NCI-H187 treated with DMSO at 0.1 percent for 48 hours (cell line): Measurements from ENCODE around the gene ATP2B2.

Source experiments
- DNase-seq: peaks from one replicate; lab custom pipeline; 2025; lab: John Stamatoyannopoulos, UW

Gene ATP2B2

DNA sequence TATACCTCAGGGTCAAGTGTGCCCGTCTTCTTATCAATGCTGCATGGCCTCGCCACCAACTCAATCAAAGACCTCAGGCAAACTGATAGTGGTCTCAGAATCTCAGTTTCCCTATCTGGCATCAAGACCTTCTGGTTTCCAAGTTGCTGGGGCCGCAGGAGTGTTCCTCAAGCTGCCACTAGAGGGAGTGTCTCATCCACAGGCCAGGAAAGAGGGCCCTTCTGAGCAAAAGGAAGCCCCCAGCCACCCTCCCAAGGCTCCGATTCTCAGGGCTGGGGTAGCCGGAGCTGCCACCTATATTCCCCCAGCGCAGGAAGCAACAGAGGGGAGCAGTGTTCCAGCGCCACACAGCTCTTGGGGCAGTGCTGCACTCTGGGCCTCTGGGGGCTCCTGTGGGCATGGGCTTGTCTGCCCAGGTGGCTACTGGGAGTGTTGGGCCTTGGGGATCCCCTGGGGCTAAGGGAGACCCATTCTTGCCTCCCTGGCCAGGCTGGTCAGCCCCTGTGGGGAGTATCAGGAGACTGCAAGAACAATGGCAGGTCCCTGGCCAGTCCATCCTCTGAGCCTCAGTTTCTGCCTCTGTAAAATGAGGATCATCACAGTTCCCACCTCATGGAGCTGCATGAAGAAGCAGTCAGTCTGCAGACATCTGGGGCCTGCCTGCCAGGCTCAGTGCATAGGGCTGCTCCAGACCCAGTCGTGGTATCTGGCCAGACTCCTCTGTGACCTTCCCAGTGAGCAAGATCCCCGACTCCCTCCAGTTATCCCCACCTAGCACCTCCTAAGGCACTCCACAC is 161.0 kb downstream of the ATP2B2 start:
- no peak for DNase-seq

DNA sequence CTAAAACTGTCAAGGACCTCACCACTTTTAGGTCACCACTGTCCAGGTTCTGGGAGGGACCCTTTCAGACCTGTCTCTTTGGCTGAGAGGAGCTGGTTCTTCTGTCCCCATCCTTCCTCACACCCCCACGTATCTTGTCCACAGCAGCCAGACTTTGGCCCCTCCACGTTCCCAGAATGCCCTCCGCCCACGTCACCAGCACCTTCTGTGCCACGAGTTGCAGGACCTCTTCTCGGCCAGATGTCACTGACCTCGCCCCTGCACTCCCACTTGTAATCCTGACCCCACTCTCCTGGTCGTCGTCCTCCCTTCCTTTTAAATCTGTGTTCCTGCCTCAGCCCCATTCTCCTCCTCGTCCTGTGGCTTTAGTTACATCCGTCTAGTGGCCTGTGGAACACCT is 161.9 kb downstream of the ATP2B2 start:
- no peak for DNase-seq

DNA sequence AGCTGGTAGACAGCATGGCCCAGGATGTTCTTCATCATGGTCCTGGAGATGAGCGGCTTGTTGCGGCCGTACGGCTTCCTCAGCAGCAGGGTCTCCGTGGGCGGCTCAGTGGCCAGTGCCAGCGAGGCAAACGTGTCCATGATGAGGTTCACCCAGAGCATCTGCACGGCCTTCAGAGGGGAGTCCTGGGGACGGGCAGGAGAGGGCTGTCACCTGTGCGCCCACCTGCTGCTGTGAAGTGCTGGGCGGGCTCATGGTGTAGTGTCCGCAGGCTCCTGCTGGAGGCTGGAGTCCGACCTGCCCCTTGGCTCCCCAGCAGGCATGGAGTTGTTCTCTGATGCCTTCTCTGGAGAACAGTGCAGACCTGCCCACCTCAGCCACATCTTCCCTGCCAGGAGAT is 162.6 kb downstream of the ATP2B2 start:
- no peak for DNase-seq

DNA sequence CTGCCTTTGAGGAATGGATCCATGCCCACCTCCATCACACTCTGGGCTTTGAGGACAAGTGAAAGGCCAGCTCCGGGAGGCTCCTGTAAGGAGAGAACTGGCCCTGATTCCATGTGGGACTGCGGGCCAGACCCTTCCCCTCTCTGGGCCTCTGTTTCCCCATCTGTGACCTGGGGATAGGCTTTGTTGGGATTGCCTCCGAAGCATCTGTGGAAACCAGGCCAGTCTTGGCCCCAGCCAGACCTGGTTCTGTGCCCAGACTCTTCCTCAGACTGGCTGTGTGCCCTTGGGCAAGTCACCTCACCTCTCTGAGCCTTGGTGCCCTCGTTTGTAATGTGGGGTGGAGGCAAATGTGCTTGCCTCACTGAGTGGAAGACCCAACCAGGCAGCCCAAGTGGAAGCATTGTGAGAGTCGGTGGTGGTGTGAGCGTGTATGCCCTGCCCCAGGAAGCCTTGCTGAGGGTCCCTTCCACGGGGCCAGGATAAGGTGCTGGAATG is 163.4 kb downstream of the ATP2B2 start:
- no peak for DNase-seq

DNA sequence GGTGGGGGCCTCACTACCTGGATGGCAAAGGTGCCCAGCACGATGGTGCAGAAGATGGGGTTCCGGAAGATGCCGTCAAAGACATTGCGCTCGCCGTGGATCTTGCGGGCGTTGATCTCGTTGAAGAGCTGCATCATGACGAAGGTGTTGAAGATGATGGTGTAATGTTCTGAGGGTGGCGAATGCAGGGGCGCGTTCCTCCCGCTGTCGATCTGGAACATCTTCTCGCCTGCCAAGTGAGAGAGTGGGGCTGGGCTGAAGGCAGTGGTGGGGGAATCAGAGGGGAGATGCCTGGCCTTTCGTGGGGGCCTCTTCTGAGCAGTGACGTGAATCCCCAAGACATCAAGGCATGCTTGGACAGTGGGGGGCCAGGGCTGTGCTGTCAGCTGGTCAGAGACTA is 164.9 kb downstream of the ATP2B2 start:
- DNase-seq, result no peak

DNA sequence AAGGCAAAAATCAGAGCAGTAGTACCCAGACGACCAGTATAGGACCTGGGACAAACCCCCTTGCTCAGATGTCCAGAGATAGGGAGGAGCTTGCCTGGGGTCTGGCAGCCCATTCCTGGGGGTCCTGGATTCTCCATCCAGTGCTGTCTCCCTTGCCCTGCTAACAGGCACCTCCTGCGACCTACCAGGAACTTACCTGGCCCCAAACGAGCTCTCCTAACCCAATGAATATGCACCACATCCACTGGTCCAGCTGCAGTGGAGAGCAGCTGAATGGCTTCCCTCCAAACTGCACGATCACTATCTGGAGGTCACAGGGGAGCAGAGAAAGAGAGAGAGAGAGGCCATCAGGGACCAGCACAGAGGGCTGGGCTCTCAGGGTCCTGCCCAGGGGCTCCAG is 165.3 kb downstream of the ATP2B2 start:
- DNase-seq, result no peak

DNA sequence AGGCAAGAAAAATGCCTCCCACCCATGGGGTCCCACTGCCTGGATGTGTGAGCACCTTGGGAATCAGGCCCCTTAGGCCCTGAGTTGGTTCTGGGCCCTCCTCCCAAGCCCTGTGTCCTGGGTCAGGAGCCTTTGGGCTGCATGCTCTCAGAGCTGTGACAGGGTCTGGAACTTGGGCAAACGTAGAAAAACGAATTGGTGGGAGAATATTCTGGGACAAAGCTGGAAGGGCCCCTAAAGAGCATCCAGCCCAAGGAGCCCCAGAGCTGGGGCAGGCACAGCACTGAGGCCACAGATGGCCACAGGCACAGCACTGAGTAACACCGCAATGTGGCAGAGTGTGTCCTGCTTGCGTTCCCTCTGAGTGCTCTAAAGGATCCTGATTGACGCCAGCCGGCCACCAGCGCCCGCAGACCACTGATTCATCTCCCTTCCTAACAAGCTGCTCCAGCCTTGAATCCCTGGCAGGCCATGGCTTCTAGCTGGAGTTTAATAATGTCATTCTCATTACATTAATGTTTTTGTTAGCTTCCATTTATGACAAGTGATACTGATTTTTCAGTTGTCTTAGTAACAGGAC is 165.9 kb downstream of the ATP2B2 start:
- DNase-seq, result no peak

DNA sequence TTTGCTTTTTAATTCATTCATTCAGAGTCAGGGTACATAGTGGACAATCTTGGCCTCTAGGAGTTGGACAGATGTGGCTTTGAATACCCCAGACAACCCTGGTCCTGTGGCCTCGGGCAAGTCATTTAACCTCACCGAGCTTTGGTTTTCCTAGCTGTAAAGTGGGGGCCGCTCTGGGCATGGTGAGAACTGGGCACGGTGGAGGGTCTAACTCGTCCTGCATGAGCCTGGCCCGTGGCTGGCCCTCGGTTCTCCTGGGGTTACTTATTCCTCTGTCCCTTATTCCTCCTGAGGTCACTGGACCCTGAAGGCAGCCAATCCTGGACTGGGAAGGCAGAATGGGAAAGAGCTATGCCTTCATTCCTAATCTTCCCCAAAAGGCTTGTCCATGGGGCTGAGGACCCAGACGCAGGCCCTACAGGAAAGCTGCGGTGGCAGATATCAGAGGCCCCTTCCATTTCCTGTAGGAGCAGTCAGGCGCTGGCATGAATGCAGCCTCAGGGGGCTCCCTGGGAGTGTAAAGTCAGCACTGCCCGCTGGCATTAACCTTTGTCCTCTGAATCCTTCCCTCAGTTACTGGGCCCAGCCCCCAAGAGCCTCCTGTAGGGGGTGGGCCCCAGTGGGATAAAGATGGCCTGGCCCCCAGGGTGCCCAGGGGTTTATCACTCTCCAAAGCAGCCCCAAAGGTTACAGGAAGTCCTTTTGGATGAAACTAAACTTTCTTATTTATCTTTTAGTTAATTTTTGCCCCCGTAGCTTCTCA is 166.6 kb downstream of the ATP2B2 start:
- DNase-seq, result no peak

DNA sequence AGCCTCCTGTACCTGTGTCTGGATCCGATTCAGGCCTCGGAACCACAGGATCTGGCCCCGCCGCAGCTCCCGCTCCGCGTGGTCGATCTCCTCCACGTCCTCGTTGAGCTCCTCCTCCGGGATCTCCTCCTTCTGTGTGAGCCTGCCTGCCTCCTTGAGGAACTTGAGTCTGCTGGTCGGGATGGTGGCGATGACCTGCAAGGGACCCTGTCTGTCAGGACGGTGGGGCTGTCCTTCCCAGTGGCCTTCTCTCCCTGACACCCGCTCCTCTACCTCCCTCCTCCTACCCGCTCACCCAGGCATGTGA is 167.3 kb downstream of the ATP2B2 start:
- DNase-seq, result no peak

DNA sequence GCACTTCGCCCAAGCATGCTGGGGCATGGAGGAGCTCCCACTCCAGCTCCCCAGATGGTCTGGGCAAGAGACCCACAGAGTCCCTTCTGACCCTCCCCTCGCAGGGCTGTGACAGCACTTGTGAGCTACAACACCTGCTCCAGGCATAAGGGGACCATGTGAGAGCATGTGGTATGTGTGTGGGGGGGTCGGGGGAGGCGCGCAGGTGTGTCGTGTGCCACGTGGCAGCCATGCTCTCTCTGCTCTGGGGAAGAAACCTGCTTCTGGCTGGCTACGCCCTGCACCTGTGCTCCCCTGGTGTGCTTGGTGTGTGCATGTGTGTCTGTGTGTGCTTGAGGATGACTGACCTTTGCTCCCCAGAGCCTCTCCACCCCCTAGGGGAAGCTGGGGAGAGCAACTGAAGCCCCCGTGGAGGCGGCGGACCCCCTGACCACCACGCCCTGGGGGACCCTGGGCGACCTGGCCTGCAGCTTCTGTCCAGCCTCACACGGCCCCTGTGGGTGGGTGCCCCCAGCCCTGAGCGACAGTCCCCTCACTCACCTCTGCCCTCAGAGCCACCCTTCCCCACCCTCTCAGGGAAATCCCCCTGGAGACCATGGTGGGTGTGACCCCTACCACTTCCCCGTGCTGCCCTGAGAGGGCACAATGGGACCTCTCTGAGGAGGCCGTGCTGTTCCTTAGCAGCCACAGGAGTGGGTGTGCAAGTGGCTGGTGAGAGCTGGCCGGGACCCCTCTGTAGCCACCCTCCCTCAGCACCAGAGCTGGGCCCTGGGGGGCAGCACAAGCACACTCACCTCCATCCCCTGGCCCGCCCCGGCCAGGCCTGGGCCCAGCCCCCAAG is 167.8 kb downstream of the ATP2B2 start:
- no peak for DNase-seq

DNA sequence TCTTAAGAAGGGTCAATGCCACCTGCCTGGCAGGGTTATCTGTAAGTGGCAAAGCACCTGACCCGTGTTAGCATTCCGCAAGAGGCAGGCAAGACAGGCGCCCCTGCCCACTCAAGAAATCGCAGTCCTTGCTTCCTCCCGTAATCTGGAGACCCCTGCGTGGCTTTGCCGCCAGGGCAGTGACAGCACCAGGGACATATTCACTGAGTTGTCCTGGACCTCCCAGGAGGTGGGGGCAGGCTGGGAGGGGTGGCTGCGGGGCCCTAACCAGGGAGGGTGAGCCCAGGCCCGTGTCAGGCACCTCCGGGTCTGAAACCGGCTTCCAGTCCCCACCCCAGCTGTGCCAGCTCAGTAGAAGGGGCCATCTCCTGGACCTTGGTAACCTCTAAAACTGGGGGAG is 168.6 kb downstream of the ATP2B2 start:
- DNase-seq, result no peak

DNA sequence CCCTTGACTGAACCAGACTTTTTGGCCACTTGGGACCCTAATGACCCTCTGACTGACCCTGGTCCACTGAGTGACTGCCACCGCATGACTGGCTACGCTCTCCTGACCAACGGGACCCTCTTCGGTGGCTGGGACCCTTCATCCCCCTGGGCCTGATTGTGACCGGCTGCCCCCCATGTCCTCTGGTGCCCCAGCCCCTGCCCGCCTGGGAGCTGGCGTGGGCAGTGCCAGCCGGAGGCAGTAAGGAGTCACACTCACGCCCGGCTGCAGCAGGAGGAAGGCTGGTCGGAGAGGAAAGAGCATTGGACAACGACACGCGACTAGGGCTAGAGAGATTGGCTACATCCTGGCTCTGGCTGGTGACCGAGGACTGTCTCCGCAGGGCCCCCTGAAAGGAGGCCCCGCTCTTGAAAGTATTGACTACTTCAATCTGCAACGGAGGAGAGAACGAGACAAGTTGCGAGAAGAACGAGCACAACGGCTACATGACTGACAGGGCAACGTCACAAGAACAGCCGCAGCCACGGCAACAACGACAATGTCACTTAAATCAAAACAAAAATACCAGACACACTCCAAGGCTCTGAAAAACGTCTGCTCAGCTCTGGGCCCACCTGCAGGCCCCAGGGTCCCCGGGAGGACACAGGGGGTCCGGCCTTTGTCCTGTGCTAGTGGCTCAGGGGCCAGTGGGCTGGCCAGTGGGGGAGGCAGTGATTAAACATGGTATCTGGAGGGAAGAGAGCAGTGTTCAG is 169.3 kb downstream of the ATP2B2 start:
- DNase-seq, result no peak

DNA sequence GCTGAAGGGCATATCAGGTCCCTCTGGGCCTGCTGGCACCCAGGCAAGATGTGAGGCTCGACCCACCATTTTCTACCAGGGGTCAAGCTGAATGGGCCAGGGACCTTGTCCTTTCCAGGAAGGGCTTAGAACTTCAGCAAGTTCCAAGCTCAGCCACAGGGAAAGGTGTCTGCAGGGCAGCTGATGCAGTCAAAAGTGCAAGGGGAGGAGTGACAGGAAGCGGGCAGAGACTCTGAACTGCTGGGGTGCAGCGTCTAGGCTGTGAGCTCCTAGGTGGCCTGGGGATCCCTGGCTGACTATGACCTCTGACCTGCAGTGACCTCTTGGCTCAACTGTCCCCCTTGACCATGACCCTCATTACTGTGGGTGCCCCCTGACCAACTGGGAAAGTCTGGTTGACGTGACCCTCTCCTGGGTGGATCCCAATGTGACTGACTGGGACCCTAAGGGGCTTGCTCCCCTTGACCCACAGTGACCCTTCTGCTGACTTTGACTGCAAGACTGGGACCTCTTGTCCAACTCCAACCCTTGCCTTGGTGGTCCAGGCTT is 170.1 kb downstream of the ATP2B2 start:
- no peak for DNase-seq

DNA sequence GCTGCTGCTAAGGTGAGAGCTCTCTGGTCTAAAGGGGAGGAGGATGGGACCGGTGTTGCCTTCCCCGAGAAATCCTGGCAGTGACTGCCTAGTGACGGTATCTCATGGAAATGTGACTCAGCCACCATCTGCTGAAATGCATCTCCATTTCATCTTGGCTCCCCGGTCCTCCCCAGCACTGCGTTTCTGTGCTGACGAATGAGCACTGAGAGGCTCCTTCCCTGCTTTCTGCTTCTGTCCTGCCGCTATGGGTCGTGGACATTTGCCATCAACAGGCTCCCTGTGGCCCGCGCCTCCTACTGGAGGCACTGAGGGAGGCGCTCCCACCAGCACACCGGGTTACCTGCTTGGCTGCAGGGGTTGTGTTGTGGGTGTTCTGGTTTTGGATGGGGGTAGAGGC is 170.9 kb downstream of the ATP2B2 start:
- DNase-seq, result no peak

DNA sequence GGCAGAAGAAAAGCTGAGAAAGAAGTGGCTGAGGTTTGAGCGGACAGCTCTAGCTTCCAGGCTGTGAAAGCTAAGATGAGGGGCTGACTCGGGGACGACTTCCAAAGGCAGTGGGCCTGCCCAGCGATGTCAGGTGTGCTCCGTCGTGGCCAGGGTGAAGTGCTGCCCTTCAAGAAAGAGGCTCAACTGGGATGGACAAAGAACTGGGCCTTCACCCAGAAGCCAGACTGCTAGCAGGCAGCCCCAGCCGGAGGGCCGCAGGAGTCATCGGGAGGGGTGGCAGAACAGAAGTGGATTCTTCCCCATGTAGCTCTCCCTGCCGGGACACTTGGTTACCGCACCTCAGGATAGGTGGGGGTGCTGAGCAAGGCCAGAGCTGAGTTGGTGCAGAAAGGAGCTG is 171.3 kb downstream of the ATP2B2 start:
- no peak for DNase-seq

DNA sequence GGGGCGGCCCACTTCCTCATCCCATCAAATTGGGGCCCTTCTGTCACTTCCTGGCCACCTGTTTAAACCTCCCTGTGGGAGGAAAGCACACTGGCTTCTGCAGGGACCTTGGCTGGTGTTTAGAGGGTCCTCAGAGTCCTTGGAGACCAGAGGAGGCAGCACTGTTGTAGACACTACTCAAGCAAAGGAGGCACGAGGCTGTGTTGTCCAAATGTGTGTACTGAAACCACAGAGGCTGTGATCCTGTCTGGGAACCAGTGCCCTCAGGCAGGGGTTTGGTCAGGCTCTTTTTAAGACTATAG is 172.1 kb downstream of the ATP2B2 start:
- DNase-seq, result no peak

DNA sequence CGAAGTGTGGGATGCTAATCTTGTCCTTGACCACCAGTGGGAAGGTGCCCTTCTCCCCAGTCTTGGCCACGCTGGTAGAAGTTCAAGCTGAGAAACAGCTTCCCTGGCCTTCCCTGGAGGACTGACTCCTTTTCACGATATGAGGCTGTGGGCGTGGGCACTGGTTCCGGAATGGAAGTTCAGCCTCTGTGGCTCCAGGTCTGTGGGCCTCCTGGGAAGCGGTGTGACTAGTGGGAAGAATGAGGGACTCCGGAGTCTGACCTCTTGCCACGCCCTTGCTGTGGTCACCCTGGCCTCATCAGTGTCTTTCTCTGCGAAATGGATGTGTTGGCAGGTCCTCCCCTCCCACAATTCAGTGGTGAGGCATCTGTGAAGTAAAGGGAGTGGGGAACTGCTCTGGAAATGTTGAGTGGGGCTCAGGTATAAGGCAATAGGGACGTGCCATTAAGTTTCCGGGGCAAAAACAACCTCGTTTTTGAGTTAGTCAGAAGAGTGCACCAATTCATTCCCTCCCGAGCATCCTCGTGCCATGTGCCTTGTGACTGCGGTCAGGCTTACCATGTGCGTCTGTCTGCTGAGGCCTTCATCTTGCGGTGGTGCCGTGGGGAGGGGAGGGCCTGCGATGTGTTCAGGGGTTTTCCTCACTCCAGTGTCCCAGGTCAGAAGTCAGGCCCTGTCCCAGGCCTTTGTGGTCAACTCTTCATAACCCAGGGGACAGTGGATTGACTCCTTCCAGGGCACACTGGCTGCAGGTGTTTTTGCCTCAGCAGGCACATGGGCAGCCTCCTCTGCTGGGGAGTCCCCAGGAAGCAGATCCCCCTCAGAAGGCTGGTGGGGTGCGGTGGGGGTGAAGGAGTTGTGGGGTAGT is 172.7 kb downstream of the ATP2B2 start:
- no peak for DNase-seq

DNA sequence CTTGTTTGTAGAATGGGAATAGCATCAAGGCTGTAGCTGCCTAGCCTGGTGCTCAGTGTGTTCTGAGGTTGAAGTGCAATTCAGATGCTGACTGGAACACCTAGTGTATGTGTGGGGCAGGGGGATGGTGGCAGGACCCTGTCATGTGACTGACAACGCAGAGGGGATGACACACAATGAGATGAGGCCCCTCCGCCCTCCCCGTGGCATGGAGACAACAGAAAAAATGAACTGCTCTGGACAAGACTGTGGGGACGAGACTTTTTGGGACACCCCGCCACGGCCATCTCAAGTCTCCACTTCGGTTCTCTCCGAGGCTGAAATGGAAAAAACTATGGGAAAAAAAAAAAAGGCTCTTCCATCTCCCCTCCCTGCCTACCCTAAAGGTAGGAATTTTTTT is 174.1 kb downstream of the ATP2B2 start:
- no peak for DNase-seq

DNA sequence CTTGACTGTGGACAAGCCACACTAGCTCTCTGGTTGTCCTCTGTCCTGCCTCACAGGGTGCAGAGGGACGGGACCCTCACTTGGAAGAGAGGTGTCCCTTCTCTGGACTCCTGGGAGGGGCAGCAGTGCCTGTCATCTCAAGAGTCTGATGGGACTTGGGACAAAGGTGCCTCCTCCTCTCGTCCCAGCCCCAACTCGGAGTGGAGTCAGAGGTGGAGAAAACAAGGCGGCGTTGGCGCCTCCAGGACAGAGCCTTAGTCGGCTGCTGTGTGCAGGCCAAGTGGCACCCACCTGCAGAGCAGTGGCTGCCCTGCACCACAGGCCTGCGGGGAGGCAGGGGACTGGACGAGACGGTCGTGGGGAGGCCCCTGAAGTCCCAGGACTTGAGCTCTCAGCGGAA is 175.1 kb downstream of the ATP2B2 start:
- DNase-seq, result no peak

DNA sequence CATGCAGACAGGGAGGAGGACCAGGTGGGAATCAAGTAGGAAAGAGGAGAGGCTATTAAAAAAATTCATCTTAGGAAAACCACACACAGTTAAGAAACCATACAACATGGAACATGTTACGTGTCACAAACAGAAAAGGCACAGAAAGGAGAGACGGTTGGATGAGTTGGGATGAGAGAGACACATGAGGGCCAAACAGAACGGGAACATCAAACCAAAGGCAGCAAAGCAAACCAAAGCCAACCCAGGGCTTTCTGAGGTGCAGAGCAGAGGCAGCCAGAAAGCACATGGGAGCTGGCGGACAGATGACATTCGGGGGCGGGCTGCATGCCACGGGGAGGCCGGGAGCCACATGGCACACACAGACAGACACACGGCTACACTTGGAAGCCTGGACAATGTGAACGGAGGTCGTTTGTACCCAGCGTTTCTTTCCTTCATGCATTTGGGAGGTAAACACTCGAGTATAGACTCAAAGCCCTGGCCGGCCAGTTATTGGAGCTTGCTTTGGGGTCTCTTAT is 175.8 kb downstream of the ATP2B2 start:
- DNase-seq, result no peak
